Cardiac muscle cell (in vitro differentiated cells and primary cell): ENCODE results near the gene PLPPR2. TPM values are rescaled to one million over a fixed set of nuclear protein-coding genes. Genes with fewer than 3 reads are reported as not detected.
"Not testable (repeated sequence)": the region's sequence is repeated elsewhere in the genome, so short reads cannot be mapped to it uniquely, and the experiment has no call there.

Experiments used
- DNase-seq, 2 donors: peaks; one replicate each; pipeline versions ENCODE4 v3.0.0 to v3.0.0-alpha.2; 2010 to 2017; ENCODE audit warnings: low read depth in 1 of 2, low spot score in 1 of 2
- H3K27ac ChIP-seq: fragments of 200-600 bp; sonication (generic); 2 replicates; pipeline ENCODE4 v1.5.1; 2016
- H3K27me3 ChIP-seq: fragments of 200-600 bp; sonication (generic); 2 replicates; pipeline ENCODE4 v1.6.0; 2016; ENCODE audit warnings: control low read depth
- H3K36me3 ChIP-seq: fragments of 200-600 bp; sonication (generic); 2 replicates; pipeline ENCODE4 v1.5.1; 2016; ENCODE audit warnings: control low read depth
- H3K4me1 ChIP-seq: fragments of 200-600 bp; sonication (generic); 2 replicates; pipeline ENCODE4 v1.8.1; 2017; ENCODE audit warnings: low read depth, mild to moderate bottlenecking, mixed run types
- H3K4me3 ChIP-seq: fragments of 200-600 bp; sonication (generic); 2 replicates; pipeline ENCODE4 v1.5.1; 2016; ENCODE audit warnings: mild to moderate bottlenecking
- H3K9me3 ChIP-seq: fragments of 200-600 bp; sonication (generic); 2 replicates; pipeline ENCODE4 v1.5.1; 2017; ENCODE audit warnings: low read depth, mild to moderate bottlenecking, control low read depth
- polyA plus RNA-seq: library from polyadenylated mRNA; unstranded; fragments of >200 nt; fragmentation: Nextera tagmentation; extraction: Ambion mirVana; gene quantifications from 2 replicates; pipeline ENCODE4 v1.2.1, GENCODE V29; 2016
- total RNA-seq: library from RNA; depleted of rRNA; stranded (reverse); fragments of >200 nt; gene quantifications from 2 replicates; pipeline ENCODE4 v1.2.3, GENCODE V29; 2016
- TF ChIP-seq, protein P1 (sequence below): IDR thresholded peaks from 2 replicates; pipeline ENCODE4 v1.5.1; 2012; ENCODE audit warnings: low read depth, mild to moderate bottlenecking, low read length

The PLPPR2 gene, protein sequence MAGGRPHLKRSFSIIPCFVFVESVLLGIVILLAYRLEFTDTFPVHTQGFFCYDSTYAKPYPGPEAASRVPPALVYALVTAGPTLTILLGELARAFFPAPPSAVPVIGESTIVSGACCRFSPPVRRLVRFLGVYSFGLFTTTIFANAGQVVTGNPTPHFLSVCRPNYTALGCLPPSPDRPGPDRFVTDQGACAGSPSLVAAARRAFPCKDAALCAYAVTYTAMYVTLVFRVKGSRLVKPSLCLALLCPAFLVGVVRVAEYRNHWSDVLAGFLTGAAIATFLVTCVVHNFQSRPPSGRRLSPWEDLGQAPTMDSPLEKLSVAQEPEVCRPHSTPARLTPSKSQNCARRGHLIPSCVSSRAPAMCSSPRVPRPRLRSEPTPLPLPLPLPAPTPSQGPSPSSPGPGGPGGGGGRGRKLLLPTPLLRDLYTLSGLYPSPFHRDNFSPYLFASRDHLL
- total RNA-seq (7.3 and 13.4 TPM in 2 replicates), polyA plus RNA-seq (14.9 and 15.6 TPM in 2 replicates)

DNA sequence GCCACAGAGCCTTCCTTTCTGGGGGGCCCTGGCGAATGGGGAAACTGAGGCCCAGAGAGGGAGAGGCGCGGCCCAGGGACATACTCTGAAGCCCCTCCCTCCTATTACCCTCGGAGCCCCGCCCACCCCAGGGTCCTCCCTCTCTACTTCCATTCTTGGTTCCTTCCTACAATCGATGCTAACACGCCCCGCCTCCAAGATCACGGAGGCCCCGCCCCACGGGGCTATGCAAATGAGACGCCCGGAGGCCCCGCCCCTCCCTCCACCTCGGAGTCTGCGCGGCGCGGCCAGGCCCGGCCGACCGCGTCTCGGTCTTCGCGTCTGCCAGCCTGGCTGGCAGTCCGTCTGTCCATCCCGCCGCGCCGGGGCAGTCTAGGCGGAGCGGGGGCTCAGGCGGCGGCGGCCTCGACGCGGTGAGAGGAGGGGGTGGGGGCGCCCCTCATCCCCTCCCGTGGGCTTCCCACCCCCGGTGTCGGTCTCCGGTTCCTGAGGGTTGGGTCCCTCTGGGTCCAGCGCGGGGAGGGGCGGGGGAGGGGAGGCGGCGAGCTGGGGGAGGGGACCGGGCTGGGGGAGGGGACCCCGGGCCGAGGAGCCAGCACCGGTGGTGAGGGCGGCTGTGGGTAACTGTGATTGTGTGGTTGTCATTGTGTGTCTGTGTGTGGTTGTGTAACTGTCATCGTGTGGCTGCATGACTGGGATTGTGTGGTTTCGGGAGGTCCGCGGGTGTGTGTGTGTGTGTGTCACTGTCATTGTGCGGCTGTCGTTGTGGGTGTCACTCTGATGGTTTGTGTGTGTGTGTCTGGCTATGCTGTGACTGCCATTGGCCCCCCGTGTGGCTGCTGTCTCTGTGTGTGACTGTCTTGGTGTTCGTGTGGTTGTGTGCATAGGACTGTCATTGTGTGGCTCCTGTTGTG, at the start of gene PLPPR2:
Gene PLPPR2, plus strand, starts transcription at position 273 of the 914 bp plus-strand sequence. CDS start 2,242 bp downstream, outside the sequence.
- Histone ChIP-seq H3K9me3 (no peaks in the 10 kb centered on the region), H3K27me3 (no peaks in the 10 kb centered on the region), H3K4me1 (no peaks in the 10 kb centered on the region), H3K36me3 (no peaks in the 10 kb centered on the region), H3K27ac (no peak within 1 kb of the TSS), H3K4me3 (peak within 1 kb of the TSS; percentile 33)
- TF ChIP-seq, protein P1, sequence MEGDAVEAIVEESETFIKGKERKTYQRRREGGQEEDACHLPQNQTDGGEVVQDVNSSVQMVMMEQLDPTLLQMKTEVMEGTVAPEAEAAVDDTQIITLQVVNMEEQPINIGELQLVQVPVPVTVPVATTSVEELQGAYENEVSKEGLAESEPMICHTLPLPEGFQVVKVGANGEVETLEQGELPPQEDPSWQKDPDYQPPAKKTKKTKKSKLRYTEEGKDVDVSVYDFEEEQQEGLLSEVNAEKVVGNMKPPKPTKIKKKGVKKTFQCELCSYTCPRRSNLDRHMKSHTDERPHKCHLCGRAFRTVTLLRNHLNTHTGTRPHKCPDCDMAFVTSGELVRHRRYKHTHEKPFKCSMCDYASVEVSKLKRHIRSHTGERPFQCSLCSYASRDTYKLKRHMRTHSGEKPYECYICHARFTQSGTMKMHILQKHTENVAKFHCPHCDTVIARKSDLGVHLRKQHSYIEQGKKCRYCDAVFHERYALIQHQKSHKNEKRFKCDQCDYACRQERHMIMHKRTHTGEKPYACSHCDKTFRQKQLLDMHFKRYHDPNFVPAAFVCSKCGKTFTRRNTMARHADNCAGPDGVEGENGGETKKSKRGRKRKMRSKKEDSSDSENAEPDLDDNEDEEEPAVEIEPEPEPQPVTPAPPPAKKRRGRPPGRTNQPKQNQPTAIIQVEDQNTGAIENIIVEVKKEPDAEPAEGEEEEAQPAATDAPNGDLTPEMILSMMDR = no peak
- DNase-seq = peak; percentile 88 to 92

DNA sequence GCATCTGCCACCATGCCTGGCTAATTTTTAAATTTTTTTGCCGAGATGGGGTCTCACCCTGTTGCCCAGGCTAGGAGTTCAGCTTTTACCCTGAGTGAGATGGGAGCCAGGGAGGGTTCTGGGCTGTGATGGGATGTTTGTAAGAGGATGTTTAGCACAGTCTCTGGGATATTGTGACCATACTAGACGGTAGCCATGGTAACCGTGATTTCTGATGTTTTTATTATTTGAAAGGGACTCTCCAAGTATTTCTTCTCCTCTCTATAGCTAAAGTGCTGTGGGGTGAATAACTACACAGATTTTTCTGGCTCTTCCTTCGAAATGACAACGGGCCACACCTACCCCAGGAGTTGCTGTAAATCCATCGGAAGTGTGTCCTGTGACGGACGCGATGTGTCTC, 48.9 kb upstream of the PLPPR2 start:
- TF ChIP-seq, protein P1 = no peak
- Histone ChIP-seq H3K4me1 (no peaks in the 10 kb centered on the region), H3K4me3 (no peak overlapping the region), H3K36me3 (no peaks in the 10 kb centered on the region), H3K27ac (no peak overlapping the region), H3K9me3 (no peaks in the 10 kb centered on the region), H3K27me3 (no peaks in the 10 kb centered on the region)
- peak in 1 of 2 donors; percentile 6 for DNase-seq

DNA sequence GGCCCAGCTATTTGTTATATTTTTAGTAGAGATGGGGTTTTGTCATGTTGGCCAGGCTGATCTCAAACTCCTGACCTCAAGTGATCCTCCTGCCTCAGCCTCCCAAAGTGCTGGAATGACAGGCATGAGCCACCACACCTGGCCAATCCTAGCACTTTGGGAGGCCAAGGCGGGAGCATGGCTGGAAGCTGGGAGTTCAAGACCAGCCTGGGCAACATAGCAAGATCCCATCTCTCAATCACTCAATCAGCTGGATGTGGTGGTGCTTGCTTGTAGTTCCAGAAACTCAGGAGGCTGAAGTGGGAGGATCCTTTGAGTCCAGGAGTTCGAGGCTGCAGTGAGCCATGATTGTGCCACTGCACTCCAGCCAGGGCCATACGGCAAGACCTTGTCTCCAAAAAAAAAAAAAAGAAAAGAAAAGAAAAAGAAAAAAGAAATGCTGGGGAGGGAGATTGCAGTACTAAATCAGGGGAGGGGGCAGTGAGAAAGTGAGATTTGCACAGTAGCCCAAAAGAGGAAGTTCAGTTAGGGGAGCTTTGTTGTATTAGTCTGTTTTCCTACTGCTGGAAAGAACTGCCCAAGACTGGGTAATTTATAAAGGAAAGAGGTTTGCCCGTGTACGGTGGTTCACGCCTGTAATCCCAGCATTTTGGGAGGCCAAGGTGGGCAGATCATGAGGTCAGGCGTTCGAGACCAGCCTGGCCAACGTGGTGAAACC, 34.8 kb upstream of the PLPPR2 start:
- H3K9me3 ChIP-seq, H3K27me3 ChIP-seq, DNase-seq, H3K4me3 ChIP-seq, H3K27ac ChIP-seq, H3K36me3 ChIP-seq, H3K4me1 ChIP-seq: not testable (repeated sequence)

DNA sequence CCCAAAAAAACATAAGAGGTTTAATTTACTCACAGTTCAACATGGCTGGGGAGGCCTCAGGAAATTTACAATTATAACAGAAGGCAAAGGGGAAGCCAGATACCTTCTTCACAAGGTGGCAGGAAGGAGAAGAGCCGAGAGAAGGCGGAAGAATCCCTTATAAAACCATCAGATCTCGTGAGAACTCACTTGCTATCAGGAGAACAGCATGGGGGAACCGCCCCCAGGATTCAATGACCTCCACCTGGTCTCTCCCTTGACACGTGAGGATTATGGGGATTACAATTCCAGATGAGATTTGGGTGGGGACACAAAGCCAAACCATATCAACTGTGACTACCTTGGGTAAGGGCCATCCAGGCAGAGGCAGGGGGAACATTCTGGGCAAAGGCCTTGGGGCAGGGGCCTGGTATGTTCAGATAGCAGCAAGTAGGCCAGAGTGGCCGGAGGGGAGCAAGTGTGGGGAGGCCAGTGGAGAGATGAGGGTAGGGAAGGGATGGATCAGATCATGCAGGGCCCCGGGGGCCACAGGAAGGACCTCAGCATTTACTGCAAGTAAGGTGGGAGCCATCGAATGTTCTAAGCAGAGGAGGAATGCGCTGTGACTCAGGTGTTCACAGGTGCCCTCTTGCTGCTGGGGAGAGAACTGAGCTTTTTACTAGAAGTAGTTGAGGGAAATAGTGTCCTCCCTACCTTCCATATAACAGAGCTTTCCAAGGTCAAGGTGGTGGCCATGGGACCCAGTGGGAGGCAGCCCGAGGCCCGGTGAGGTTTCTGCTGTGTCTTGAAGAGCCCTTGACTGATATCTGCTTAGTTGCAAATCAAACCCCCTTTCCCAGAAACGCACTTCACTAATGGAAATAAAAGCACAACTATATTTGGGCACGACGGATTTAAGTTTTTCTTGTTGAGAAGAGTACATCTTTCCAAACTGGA, 33.8 kb upstream of the PLPPR2 start:
- Histone ChIP-seq H3K9me3 (no peaks in the 10 kb centered on the region), H3K27me3 (no peaks in the 10 kb centered on the region), H3K36me3 (no peaks in the 10 kb centered on the region), H3K4me1 (no peaks in the 10 kb centered on the region), H3K27ac (no peak overlapping the region), H3K4me3 (no peak overlapping the region)
- TF ChIP-seq, protein P1 = no peak
- DNase-seq = no peak

DNA sequence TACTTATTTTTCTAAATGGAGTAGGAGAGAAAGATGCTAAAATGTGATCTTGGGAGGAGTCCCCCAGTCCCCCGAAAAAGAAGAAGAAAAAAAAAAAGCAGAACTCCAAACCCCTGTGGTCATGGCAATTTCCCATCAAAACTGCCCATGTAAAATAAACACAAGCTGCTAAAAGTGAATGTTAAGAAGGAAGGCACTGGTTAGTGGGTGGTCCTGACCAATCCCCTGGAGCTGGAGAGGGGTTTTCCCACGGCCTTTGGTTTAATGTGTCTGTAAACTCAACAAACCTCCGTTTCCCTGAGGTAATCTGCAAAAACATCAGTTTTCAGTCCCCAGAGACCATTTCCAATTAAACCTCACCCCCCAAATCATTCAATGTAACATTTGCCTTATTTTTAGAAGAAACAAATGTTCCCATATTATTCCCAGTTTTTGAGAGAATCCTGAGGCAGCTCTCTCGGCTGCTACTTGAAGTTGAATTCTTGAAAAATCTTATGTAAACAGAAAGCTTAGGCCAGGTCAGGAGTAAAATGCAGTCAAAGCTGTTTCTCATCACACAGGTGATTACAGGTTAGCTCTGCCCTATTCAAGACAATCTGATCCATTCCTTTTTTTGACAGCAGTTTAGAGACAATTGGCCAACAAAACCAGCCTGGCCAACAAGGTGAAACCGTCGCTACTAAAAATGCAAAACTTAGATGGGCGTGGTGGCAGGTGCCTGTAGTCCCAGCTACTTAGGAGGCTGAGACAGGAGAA, 32.8 kb upstream of the PLPPR2 start:
- no peaks in the 10 kb centered on the region for H3K9me3 ChIP-seq
- TF ChIP-seq, protein P1 = no peak
- no peaks in the 10 kb centered on the region for H3K36me3 ChIP-seq
- H3K27ac ChIP-seq = no peak overlapping the region
- no peak for DNase-seq
- no peaks in the 10 kb centered on the region for H3K27me3 ChIP-seq
- H3K4me1 ChIP-seq = no peaks in the 10 kb centered on the region
- H3K4me3 ChIP-seq = no peak overlapping the region
